CD4-positive, alpha-beta memory T cell (primary cell): Measurements from ENCODE around the gene SNRPA. TPM values are rescaled to one million over a fixed set of nuclear protein-coding genes. Genes with fewer than 3 reads are reported as not detected.

Experiments
- CTCF ChIA-PET: fragments of 350-600 bp; sonication (Branson Sonifier 250); formaldehyde crosslinking; loops from one replicate; lab custom pipeline; 2021; ENCODE audit warnings: inconsistent platforms; ENCODE audit not compliant: partially characterized antibody; lab: Charles Lee
- POLR2A ChIA-PET: fragments of 350-600 bp; sonication (Branson Sonifier 250); formaldehyde crosslinking; loops from one replicate; lab custom pipeline; 2021; ENCODE audit not compliant: partially characterized antibody; lab: Charles Lee
- DNase-seq, 5 donors: peaks; one replicate each; pipeline versions ENCODE4 v3.0.0 to v3.0.0-alpha.2; 2020 to 2022; ENCODE audit warnings: mixed read lengths in 1 of 5
- H3K27ac ChIP-seq: one replicate; pipeline ENCODE4 v1.7.0; 2013; ENCODE audit warnings: low read depth, low read length
- H3K27me3 ChIP-seq: 2 replicates; pipeline ENCODE4 v1.7.0; 2013; ENCODE audit warnings: mild to moderate bottlenecking, low read length, moderate library complexity; ENCODE audit not compliant: insufficient read depth
- H3K36me3 ChIP-seq: 2 replicates; pipeline ENCODE4 v1.7.0; 2013; ENCODE audit warnings: mild to moderate bottlenecking, low read length, moderate library complexity; ENCODE audit not compliant: insufficient read depth
- H3K4me1 ChIP-seq: 2 replicates; pipeline ENCODE4 v1.7.0; 2013; ENCODE audit warnings: mild to moderate bottlenecking, low read length, moderate library complexity; ENCODE audit not compliant: insufficient read depth
- H3K4me3 ChIP-seq, 2 donors: one replicate each; pipeline ENCODE4 v1.7.0; 2013; ENCODE audit warnings: low read length in 2 of 2, mild to moderate bottlenecking in 1 of 2
- H3K9me3 ChIP-seq, 2 donors: one replicate each; pipeline ENCODE4 v1.7.0; 2013; ENCODE audit warnings: low read length in 2 of 2, control low read depth in 1 of 2; ENCODE audit not compliant: control insufficient read depth in 1 of 2
- H3K27ac Mint-ChIP-seq, 7 donors: one replicate each; pipeline ENCODE4 v1.8.0; 2020 to 2021; ENCODE audit warnings: mixed read lengths in 7 of 7, mild to moderate bottlenecking in 6 of 7, inconsistent platforms in 3 of 7, moderate library complexity in 3 of 7
- H3K27me3 Mint-ChIP-seq, 2 donors: one replicate each; pipeline ENCODE4 v1.8.0; 2020 to 2021; ENCODE audit warnings: mixed read lengths in 2 of 2
- H3K36me3 Mint-ChIP-seq, 2 donors: one replicate each; pipeline ENCODE4 v1.8.0; 2020 to 2021; ENCODE audit warnings: mixed read lengths in 2 of 2, inconsistent platforms in 1 of 2, mild to moderate bottlenecking in 1 of 2
- H3K4me1 Mint-ChIP-seq, 4 donors: one replicate each; pipeline ENCODE4 v1.8.0; 2020 to 2021; ENCODE audit warnings: mixed read lengths in 4 of 4, mild to moderate bottlenecking in 1 of 4
- H3K4me3 Mint-ChIP-seq, 8 donors: one replicate each; pipeline ENCODE4 v1.8.0; 2020 to 2021; ENCODE audit warnings: mixed read lengths in 8 of 8, mild to moderate bottlenecking in 7 of 8, moderate library complexity in 6 of 8, inconsistent platforms in 3 of 8
- H3K9me3 Mint-ChIP-seq, 8 donors: one replicate each; pipeline ENCODE4 v1.8.0; 2020 to 2021; ENCODE audit warnings: mixed read lengths in 8 of 8, mild to moderate bottlenecking in 5 of 8, inconsistent platforms in 3 of 8, moderate library complexity in 1 of 8
- intact Hi-C: fragments of 100-400 bp; cut with micrococcal nuclease; formaldehyde crosslinking; loops from one replicate; pipeline ENCODE4 v1.15.1; 2023
- polyA plus RNA-seq, 2 donors: library from polyadenylated mRNA; unstranded; fragments of 300-500 nt; fragmentation: Illumina TruSeq; gene quantifications; one replicate each; pipeline ENCODE4 v1.2.3, GENCODE V29; 2021
- total RNA-seq, 2 experiments: library from RNA; stranded (reverse); gene quantifications; one replicate each; pipeline ENCODE4 v1.2.3, GENCODE V29; 2021

SNRPA gene
- total and polyA plus RNA-seq, 4 experiments from 2014 or later: 48.8 to 95.7 (median 78.6) TPM

- peaks cover 14 to 39% of the 10 kb centered on the region in 2 donors for H3K36me3 Mint-ChIP-seq
- peak within 1 kb of the TSS; percentile 87 to 97 (median 92) for H3K4me3 Mint-ChIP-seq
- no peaks in the 10 kb centered on the region for H3K27me3 Mint-ChIP-seq
- peaks cover 70% of the 10 kb centered on the region for H3K4me1 ChIP-seq
- H3K9me3 ChIP-seq: no peaks in the 10 kb centered on the region
- no peaks in the 10 kb centered on the region for H3K27me3 ChIP-seq
- peak within 1 kb of the TSS; percentile 98 for H3K27ac ChIP-seq
- H3K4me1 Mint-ChIP-seq: peaks cover 40 to 83% (median 58%) of the 10 kb centered on the region in 4 donors
- ChIA-PET POLR2A (interaction anchor here (0.6 to 2.4 kb wide), 22 partner anchors 10 to 647 kb away, joined by 3 to 35 read pairs (median 4); partner anchors contain the start of genes ACTMAP, B9D2, EGLN2 and HNRNPUL1), CTCF (interaction anchor here (0.8 to 2.2 kb wide), 5 partner anchors 13 to 103 kb away, joined by 4 to 10 read pairs (median 7); partner anchors contain the start of gene RAB4B)
- no peaks in the 10 kb centered on the region for H3K36me3 ChIP-seq
- DNase-seq: peak; percentile 98 to 100 (median 99)
- intact Hi-C loops: loop anchor here (1.0 to 5.0 kb wide), 3 partner anchors 53 to 104 kb away; no protein-coding TSS in a partner anchor
- H3K4me3 ChIP-seq: peak within 1 kb of the TSS; percentile 78 to 83
- peak within 1 kb of the TSS; percentile 96 to 99 (median 98) for H3K27ac Mint-ChIP-seq
- H3K9me3 Mint-ChIP-seq: peaks cover 0 to 3% (median 0%) of the 10 kb centered on the region in 8 donors
Measured at GRCh38 chr19:40716482-40717324, 34.3 kb upstream of the SNRPA start, which contains the start of the genes COQ8B and ITPKC. Gene COQ8B, minus strand, starts transcription at chr19:40716886. Its CDS starts 2,254 bp downstream, at chr19:40714632. Gene ITPKC, plus strand, starts transcription at chr19:40717112. Its CDS starts 24 bp downstream, at chr19:40717136.

GRCh38 chr19:40717325-40717879, 33.6 kb upstream of the SNRPA start:
- H3K9me3 ChIP-seq: no peaks in the 10 kb centered on the region
- DNase-seq: no peak
- peaks cover 74% of the 10 kb centered on the region for H3K4me1 ChIP-seq
- POLR2A ChIA-PET: interaction anchor here (0.6 to 2.4 kb wide), 17 partner anchors 26 to 646 kb away, joined by 3 to 35 read pairs (median 6); partner anchors contain the start of genes ACTMAP, B9D2, EGLN2 and HNRNPUL1
- Mint-ChIP-seq H3K9me3 (peaks cover 0 to 3% (median 0%) of the 10 kb centered on the region in 8 donors), H3K4me3 (peak overlapping the region; percentile 75 to 97 (median 84)), H3K4me1 (peaks cover 42 to 88% (median 63%) of the 10 kb centered on the region in 4 donors), H3K27me3 (no peaks in the 10 kb centered on the region), H3K27ac (peak overlapping the region; percentile 31 to 79 (median 59)), H3K36me3 (peaks cover 18 to 41% of the 10 kb centered on the region in 2 donors)
- no peaks in the 10 kb centered on the region for H3K36me3 ChIP-seq
- intact Hi-C loops: loop anchor here (5.0 kb wide), 1 partner anchor 105 kb away; no protein-coding TSS in a partner anchor
- peak overlapping the region; percentile 98 for H3K27ac ChIP-seq
- CTCF ChIA-PET: interaction anchor here (0.8 to 2.2 kb wide), 4 partner anchors 13 to 102 kb away, joined by 4 to 10 read pairs (median 8); partner anchors contain the start of gene RAB4B
- no peaks in the 10 kb centered on the region for H3K27me3 ChIP-seq
- peak overlapping the region; percentile 78 to 83 for H3K4me3 ChIP-seq

GRCh38 chr19:40717880-40718773, 32.9 kb upstream of the SNRPA start:
- intact Hi-C loops: loop anchor here (5.0 kb wide), 1 partner anchor 106 kb away; no protein-coding TSS in a partner anchor
- H3K27ac Mint-ChIP-seq: peak overlapping the region; percentile 89 to 96 (median 91)
- H3K4me1 ChIP-seq: peaks cover 76% of the 10 kb centered on the region
- H3K9me3 Mint-ChIP-seq: peaks cover 0 to 3% (median 0%) of the 10 kb centered on the region in 8 donors
- H3K9me3 ChIP-seq: no peaks in the 10 kb centered on the region
- H3K36me3 Mint-ChIP-seq: peaks cover 17 to 39% of the 10 kb centered on the region in 2 donors
- H3K36me3 ChIP-seq: no peaks in the 10 kb centered on the region
- H3K4me3 Mint-ChIP-seq: peak overlapping the region; percentile 84 to 97 (median 92)
- peak overlapping the region; percentile 98 for H3K27ac ChIP-seq
- peak overlapping the region; percentile 78 to 83 for H3K4me3 ChIP-seq
- no peaks in the 10 kb centered on the region for H3K27me3 Mint-ChIP-seq
- ChIA-PET POLR2A (interaction anchor here (0.8 to 2.4 kb wide), 10 partner anchors 26 to 88 kb away, joined by 3 to 35 read pairs (median 9); partner anchors contain the start of genes ACTMAP, EGLN2, NUMBL and RAB4B), CTCF (interaction anchor here (0.8 to 2.2 kb wide), 4 partner anchors 14 to 102 kb away, joined by 4 to 10 read pairs (median 8); partner anchors contain the start of gene RAB4B)
- peaks cover 39 to 87% (median 64%) of the 10 kb centered on the region in 4 donors for H3K4me1 Mint-ChIP-seq
- H3K27me3 ChIP-seq: no peaks in the 10 kb centered on the region
- DNase-seq: no peak

DNA sequence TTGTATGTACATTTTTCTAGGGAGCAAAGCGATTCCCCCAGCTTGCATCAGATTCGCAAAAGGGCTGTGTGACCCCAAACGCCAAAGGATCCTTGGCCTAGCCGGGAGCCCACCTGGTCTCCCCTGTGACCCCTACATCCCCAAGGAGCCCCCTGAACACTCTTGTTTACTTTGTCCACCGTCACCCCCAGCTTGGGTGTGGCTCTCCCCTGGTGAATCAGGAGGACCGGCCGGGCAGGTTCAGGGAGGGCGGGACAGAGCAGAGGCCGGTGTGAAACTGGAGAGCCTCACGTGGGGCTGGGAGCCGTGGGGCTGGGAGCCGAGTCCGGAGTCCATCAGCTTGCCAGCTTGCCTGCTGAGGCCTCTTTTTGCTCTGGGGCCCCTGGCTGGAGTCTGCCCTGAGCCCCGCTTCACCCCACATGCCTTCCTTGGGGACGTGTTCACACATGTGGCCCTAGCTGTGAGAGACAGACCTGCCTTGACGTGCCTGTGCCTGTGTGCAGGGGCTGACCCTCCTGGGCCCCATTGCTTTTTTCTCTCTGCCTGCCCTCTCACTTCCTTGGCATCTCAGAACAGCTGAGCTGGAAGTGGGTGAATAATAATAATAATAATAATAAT, 32.1 kb upstream of the SNRPA start:
- intact Hi-C loops: loop anchor here (5.0 kb wide), 1 partner anchor 107 kb away; no protein-coding TSS in a partner anchor
- peak overlapping the region; percentile 84 to 97 (median 92) for H3K4me3 Mint-ChIP-seq
- peak overlapping the region; percentile 89 to 96 (median 91) for H3K27ac Mint-ChIP-seq
- H3K4me1 Mint-ChIP-seq: peaks cover 40 to 88% (median 62%) of the 10 kb centered on the region in 4 donors
- H3K4me3 ChIP-seq: peak overlapping the region in 1 of 2 donors; percentile 78
- peaks cover 0 to 3% (median 0%) of the 10 kb centered on the region in 8 donors for H3K9me3 Mint-ChIP-seq
- H3K27ac ChIP-seq: no peak overlapping the region
- peaks cover 73% of the 10 kb centered on the region for H3K4me1 ChIP-seq
- no peaks in the 10 kb centered on the region for H3K27me3 Mint-ChIP-seq
- no peaks in the 10 kb centered on the region for H3K27me3 ChIP-seq
- H3K9me3 ChIP-seq: no peaks in the 10 kb centered on the region
- POLR2A ChIA-PET: interaction anchor here (0.8 to 1.4 kb wide), 3 partner anchors 32 to 87 kb away, joined by 3 to 7 read pairs (median 5); partner anchors contain the start of genes ACTMAP, EGLN2 and SNRPA
- CTCF ChIA-PET: no interaction called here
- DNase-seq: no peak
- peaks cover 17 to 40% of the 10 kb centered on the region in 2 donors for H3K36me3 Mint-ChIP-seq
- no peaks in the 10 kb centered on the region for H3K36me3 ChIP-seq

GRCh38 chr19:40719414-40719894, 31.5 kb upstream of the SNRPA start:
- Mint-ChIP-seq H3K4me1 (peaks cover 40 to 82% (median 61%) of the 10 kb centered on the region in 4 donors), H3K9me3 (peaks cover 0 to 3% (median 0%) of the 10 kb centered on the region in 8 donors), H3K27ac (peak overlapping the region in 4 of 7 donors; percentile 4 to 93 (median 74)), H3K36me3 (peaks cover 19 to 43% of the 10 kb centered on the region in 2 donors), H3K4me3 (peak overlapping the region; percentile 12 to 97 (median 56)), H3K27me3 (no peaks in the 10 kb centered on the region)
- intact Hi-C loops: loop anchor here (5.0 kb wide), 1 partner anchor 107 kb away; no protein-coding TSS in a partner anchor
- ChIA-PET POLR2A (interaction anchor here (1.2 to 1.4 kb wide), 2 partner anchors 31 to 87 kb away, joined by 5 to 7 read pairs; partner anchors contain the start of genes ACTMAP and SNRPA), CTCF (no interaction called here)
- DNase-seq: no peak
- Histone ChIP-seq H3K27me3 (no peaks in the 10 kb centered on the region), H3K4me3 (no peak overlapping the region), H3K9me3 (no peaks in the 10 kb centered on the region), H3K36me3 (no peaks in the 10 kb centered on the region), H3K27ac (no peak overlapping the region), H3K4me1 (peaks cover 67% of the 10 kb centered on the region)
